Activated T-cell treated with anti-CD3 and anti-CD28 coated beads, Interleukin-2, amount 50 U/mL, for 48 hours (primary cell): ENCODE results near the gene OR1Q1.
"Not testable (repeated sequence)": the region's sequence is repeated elsewhere in the genome, so short reads cannot be mapped to it uniquely, and the experiment has no call there.

Experiments
- DNase-seq, 2 experiments: peaks; one replicate each; pipeline ENCODE4 v3.0.0-alpha.2; 2020

OR1Q1 gene, protein sequence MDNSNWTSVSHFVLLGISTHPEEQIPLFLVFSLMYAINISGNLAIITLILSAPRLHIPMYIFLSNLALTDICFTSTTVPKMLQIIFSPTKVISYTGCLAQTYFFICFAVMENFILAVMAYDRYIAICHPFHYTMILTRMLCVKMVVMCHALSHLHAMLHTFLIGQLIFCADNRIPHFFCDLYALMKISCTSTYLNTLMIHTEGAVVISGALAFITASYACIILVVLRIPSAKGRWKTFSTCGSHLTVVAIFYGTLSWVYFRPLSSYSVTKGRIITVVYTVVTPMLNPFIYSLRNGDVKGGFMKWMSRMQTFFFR

DNA sequence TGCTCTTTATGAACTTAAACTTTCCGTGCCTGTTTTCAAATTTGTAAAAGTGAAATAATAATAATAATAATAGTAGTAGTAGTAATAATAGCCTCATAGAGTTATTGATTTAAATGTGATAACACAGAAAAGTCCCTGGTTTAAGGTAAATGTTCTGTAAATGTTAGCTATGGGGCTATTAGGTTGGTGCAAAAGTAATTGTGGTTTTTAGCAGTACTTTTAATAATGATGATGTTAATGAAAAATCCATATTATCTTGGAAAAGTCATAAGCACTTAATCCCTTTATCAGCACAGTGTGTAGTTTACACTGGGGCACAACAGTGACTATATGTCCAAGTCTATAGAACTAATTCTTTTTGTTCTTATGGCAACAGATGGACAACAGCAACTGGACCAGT, at the start of gene OR1Q1:
Gene OR1Q1 (plus strand): TSS at position 377 of the 400 bp plus-strand sequence. CDS start 0 bp downstream, at position 377.
- no peak for DNase-seq

DNA sequence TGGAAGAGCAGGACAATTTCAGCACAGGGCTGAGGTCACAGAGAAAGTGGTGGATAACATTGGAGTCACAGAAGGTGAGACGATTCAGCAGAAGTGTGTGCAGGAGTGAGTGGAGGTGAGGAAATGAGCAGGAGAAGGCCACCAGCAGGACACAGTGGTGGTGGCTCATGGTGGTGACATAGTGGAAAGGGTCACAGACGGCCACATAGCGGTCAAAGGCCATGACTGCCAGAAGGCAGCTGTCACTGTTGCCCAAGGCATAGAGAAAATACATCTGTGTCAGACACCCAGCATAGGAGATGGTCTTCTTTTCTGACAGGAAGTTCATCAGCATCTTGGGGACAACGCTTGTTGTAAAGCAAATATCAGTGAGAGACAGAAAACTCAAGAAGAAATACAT, 46.6 kb upstream of the OR1Q1 start:
- no peak for DNase-seq

DNA sequence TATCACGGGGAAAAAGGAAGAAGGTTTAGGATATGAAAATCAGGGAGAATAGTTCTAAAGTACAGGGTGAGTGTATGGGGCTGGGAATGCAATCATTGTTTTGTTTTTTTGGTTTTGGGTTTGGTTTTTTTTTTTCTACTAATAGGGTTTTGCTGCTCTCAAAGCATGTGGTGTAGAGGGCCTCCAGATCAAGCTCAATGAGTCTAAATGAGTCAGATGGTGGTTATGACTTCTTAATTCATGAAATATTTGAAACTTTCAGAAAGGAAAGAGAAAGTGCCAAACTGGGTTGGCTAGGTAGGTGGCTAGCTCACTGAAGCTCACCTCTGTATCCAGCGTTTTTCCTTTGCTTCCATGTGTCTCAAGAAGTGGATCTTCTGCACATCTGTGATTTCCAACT, 42.1 kb upstream of the OR1Q1 start:
- no peak for DNase-seq

DNA sequence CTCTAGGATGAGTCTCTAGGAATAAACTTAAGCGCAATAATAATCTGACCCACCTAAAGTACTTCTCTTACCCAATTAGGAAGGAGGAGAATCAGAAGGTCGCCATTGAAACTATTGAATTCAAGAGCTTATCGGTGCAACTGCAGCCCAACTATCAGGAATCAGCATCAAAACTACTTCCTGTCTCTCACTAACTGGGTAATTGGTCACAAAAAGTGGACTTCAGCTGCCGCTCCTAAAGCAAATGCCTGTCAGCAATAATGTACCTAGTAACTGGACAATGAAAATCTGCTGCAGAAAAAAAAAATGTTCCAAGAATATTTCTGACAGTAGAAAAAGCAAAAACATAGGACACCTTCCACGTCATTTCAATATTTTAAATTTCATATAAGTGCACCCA, 34.7 kb upstream of the OR1Q1 start:
- DNase-seq, result no peak

DNA sequence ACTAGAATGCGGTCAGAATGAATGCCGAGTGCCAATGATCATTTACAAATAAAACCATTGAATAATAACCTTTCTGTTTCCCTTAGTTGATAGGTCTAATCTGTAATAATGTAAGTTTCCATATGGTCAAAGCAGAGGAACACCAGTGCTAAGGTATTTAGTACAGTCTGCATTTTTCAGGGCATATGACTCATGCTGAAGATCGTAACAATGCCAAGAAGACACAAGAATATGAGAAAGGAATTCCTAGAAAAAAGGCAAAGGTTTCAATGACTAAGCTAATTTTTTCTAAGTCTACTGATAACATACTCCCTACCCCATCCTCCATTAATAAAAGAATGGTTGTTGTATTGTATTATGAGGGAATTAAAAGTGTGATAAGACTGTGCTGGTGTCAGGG, 34.2 kb upstream of the OR1Q1 start:
- DNase-seq, result no peak

DNA sequence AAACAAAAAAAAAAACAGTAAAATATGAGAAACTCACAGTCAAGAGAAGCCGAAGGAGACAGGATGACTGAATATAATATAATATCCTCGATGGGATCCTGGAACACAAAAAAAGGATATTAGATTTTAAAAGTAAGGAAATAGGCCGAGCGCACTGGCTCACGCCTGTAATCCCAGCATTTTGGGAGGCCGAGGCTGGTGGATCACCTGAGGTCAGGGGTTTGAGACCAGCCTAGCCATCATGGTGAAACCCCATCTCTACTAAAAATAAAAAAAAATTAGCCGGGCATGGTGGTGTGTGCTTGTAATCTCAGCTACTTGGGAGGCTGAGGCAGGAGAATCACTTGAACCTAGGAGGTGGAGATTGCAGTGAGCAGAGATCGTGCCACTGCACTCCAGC, 31.3 kb upstream of the OR1Q1 start, which contains the start of gene OR1L8:
Gene OR1L8 (minus strand): TSS at position 101 of the 400 bp plus-strand sequence. CDS start 14,907 bp downstream, outside the sequence.
- not testable (repeated sequence) for DNase-seq

DNA sequence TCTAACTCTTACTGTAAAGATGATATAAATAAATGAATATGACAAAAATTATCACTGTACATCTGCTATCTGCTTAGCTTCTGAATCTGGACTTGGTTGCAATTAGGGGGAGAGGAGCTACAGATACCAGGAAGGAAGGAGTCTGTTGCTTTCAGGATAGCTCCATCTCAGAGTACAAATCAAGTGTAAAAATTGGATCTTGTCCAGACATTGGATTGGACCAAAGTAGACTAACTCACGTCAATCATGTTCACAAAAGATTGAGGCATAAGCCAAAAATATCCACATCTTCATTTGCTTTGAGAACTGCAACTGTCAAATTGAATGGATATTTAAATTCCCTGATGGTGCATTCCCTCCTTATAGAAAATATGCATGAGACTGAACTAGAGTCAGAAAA, 8.8 kb upstream of the OR1Q1 start:
- DNase-seq, result no peak

DNA sequence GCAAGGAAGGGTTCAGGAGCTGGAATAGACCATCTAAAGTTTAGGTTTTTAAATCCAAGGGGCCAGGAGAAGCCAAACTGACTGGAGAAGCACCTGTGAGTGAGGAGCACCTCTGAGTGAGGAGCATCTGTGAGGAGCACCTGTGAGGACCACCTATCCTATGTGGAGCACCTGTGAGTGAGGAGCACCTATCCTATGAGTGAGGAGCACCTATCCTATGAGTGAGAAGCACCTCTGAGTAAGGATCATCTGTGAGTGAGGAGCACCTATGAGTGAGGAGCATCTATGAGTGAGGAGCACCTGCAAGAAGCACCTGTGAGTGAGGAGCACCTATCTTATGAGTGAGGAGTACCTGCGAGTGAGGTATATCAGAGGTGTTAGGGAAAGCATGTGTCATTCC, 8.0 kb upstream of the OR1Q1 start:
- no peak for DNase-seq

DNA sequence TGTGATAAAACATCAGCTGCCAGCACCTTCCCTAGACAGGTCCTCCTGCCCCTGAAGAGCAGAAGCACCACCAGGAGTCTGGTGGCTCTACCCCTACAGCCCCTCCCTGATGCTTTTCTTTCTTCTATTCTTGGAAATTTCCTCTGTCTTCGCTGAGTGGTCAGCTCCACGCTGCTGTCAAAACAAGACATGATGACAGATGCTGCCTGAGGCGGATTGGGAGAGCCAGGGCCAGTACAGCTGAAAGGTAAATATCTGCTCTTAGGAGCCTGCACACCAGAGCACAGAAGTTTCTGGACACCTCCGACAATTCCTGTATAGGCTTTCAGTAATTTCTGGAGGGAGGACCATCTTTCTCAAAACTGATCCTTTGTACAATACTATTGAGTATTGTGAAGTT, 4.7 kb upstream of the OR1Q1 start:
- no peak for DNase-seq

DNA sequence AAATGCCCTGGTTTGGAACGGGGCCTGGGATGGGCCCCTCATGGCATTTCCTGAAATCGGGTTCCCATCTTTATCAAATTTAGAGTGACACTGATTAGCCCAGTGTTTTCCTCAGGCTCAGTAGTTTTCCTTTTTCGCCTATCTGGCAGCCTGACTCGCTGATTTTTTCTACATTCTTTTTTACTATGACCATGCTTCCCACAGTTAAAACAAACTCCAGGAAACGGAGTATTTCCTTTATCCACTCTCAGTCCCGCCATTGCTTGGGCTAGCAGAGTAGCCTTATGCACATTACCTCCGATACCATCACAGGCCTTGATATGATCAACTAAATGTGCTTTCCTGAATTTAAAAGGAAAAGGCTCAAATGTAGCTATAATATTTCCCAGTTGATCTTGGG, 5.5 kb downstream of the OR1Q1 start:
- no peak for DNase-seq

DNA sequence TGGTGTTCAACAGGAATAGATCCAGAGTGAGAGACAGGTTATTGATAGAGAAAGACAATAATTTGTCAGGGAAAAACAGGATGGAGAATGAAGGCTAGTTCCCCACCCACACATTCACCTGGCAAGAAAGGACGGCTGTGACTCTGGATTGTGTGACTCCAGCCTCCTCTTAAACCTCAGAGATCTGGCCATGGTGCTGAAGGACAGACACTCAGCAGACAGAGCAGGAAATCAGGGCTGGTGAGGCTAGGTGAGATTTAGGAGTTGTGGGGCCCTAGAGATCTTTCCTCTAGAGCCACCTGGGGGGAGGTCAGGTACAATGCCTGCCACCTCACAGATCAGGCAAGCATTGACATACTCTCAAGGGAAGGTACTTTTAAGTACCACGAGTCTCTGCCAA, 27.7 kb downstream of the OR1Q1 start:
- no peak for DNase-seq

DNA sequence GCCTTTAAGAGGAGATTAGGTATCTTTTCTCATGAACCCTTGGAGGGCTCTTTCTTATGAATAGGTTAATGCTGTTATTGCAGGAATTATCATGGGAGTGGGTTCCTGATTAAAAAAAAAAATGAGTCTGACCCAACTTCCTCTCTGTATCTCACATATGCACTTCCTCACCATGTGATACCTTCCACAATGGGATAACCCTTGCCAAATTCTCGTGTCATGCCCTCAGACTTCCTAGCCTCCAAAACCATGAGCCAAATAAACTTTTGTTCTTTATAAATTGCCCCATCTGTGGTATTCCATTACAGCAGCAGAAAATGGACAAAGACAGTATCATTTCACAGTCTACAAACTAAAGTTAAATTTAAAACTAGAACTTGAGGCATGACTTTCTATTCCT, 41.8 kb downstream of the OR1Q1 start:
- DNase-seq, result no peak

DNA sequence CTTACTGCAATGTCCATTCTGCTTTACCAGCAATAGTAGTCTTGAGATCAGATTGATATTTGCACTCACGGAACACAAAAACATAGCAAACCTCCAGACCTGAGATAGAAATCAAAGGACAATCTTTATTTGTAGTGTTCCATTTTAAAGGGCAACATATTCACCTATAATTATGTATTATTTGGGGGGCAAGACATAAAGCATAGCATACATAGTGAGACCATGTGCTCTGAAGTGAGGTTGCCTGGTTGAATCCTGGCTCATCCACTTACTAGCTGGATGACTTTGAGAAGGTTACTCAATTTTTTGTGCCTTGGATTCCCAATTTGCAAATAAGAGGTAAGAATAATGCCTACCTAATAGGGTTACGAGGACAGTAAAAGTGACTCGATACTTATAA, 43.0 kb downstream of the OR1Q1 start, which contains the start of gene OR1B1:
Gene OR1B1 (minus strand): TSS at position 101 of the 400 bp plus-strand sequence.
- no peak for DNase-seq

DNA sequence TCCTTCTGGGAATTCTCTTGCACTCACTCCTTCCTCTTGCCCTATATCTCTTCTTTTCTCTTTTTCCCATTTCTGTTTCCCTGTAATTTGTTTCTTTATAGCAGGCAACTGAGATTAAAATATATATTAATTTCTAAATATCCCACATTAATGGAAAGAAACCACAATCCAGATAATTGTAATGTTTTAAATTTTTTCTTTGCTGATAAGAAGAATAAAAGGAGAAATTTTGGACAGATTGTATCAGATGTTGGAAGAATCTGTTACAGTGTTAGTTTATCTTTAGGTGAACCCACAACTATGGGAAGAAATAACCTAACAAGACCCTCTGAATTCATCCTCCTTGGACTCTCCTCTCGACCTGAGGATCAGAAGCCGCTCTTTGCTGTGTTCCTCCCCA, 46.9 kb downstream of the OR1Q1 start, which contains the start of gene OR1L1:
Gene OR1L1 (plus strand): TSS at position 301 of the 400 bp plus-strand sequence. CDS start 0 bp downstream, at position 301.
- no peak for DNase-seq
